HL-60/S4 (cell line): ENCODE measurements around the gene ATP2C2.
"Not testable (repeated sequence)": the region's sequence is repeated elsewhere in the genome, so short reads cannot be mapped to it uniquely, and the experiment has no call there.

Source experiments
- in situ Hi-C: fragments of 300-500 bp; cut with MboI; formaldehyde crosslinking; loops from 2 replicates; pipeline ENCODE4 v1.14.3; 2022; ENCODE audit warnings: low sequenced_read_pairs

The ATP2C2 gene, protein sequence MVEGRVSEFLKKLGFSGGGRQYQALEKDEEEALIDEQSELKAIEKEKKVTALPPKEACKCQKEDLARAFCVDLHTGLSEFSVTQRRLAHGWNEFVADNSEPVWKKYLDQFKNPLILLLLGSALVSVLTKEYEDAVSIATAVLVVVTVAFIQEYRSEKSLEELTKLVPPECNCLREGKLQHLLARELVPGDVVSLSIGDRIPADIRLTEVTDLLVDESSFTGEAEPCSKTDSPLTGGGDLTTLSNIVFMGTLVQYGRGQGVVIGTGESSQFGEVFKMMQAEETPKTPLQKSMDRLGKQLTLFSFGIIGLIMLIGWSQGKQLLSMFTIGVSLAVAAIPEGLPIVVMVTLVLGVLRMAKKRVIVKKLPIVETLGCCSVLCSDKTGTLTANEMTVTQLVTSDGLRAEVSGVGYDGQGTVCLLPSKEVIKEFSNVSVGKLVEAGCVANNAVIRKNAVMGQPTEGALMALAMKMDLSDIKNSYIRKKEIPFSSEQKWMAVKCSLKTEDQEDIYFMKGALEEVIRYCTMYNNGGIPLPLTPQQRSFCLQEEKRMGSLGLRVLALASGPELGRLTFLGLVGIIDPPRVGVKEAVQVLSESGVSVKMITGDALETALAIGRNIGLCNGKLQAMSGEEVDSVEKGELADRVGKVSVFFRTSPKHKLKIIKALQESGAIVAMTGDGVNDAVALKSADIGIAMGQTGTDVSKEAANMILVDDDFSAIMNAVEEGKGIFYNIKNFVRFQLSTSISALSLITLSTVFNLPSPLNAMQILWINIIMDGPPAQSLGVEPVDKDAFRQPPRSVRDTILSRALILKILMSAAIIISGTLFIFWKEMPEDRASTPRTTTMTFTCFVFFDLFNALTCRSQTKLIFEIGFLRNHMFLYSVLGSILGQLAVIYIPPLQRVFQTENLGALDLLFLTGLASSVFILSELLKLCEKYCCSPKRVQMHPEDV

DNA sequence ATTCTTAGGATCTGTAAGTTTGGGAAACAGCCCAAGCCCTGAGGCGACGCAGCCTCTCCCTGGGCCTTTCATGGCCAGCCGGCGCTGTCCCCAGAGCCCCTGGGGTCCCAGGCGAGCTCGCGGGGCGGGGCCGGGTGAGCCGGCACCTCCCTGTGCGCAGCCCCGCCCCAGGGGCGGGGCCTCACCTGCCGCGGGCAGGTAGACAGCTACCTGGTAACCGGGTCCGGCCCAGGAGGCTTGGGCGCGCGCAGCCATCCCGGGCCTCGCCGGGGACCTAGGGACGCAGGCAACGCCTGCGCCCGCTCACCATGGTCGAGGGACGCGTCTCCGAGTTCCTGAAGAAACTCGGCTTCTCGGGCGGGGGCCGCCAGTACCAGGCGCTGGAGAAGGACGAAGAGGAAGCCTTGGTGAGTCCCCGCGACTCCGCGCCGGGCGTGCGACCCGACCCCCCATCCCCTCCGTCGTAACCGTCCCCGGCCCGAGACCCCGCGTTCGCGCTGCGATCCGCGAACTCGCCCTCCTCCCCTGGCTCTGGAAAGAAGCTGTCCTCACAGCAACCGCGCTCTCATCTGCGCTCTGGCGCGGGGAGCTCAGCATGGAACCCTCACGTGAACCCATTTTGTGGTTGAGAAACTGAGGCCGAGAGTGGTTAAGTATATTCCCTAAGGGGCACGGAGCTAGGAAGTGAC, at the start of gene ATP2C2:
ATP2C2 (plus strand) TSS at position 231 of the 689 bp plus-strand sequence; CDS start at position 309, 78 bp downstream.
- in situ Hi-C loops, result no loop called here

DNA sequence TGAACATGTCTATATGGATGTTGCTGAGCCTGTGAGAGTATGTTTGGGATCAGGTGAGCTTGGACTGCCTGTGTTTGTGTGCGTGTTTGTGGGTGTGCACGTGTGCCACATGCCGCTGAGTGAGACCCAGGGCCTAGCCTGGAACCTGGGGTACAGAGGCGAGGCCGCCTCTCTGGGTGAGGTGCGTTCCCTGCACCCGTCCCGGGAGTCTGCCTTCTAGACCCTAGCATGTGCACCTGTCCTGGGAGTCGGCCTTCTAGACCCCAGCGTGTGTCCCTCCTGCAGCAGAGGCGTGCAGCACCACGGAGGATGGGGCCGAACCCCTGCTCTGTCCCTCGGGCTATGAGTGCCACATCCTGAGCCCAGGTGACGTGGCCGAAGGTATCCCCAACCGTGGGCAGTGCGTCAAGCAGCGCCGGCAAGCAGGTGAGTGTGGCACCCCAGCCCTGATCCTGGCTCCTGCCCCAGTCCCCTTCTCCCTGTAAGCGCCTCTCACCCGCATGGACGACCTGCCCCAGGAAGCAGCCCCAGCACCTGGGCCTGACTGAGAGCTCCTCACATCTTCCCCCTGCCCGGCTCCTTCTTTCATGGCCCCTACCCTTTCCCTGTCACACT, 49.1 kb upstream of the ATP2C2 start:
- in situ Hi-C loops, result no loop called here

DNA sequence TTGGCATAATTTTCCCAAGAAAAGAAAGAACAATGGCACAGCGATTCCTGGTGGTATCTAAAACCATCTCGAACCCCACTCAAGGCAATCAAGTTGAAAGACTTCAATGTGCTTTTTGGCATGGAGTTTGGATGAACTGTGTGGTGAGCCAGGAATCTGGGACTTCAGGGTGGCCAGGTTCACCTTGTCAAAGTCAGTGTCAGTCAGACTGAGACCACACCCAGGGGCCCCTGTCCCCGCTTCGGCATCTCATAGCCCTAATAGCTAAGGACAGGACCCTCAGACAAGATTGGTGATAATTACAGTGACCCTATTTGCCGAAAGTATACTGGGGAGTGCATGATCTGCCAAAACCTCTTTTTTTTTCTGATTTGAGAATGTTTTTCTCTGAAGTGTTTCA, 47.8 kb upstream of the ATP2C2 start:
- in situ Hi-C loops, result no loop called here

DNA sequence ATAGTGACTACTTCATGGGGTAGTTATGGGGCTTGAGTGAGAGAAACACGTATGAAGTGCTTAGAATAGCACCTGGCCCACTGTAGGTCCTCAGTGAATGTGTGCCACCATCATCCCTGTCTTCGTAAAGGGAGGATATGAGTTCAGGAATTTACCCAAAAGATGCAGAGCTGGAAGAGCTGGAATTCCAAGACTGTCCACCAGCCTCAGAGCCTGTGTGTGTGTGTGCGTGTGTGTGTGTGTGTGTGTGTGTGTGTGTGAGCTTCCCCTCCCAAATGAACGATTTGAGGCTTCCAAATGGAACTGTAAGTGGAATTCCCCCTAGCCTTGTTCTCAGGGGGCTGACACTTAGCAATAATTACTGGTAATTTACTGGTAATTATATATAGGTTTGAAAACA, 46.4 kb upstream of the ATP2C2 start:
- in situ Hi-C loops, result no loop called here

DNA sequence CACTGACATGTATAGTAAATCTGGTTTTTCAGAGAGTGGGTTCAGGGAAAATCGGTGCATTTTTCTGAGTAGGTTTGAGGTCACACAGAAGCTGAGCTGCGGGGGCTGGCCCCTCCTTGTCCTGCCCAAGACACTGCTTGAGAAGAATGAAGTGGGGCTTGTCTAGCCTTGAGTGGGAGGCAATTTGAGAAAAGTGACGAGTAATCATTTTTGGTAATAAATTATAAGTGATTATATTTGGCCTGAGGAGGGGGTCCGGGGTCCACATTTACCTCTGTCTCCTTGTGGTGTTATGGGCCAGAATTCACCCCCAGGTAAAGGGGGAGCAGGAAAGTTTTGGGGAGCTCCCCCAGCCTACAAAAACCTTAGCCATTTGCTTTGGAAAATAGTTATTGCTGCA, 45.6 kb upstream of the ATP2C2 start:
- in situ Hi-C loops, result no loop called here

DNA sequence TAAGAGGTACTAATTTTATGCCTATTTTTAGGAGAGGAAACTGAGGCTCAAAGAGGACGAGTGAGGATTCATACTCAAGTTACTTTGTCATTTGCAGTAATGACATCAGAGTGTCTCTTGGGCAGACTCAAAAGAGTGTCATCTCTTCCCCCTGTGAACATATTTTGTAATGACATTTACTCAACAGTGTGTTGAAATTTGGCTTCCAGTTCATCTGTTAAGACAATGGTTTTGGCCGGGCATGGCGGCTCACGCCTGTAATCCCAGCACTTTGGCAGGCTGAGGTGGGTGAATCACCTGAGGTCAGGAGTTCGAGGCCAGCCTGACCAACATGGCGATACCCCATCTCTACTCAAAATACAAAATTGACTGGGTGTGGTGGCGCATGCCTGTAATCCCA, 44.7 kb upstream of the ATP2C2 start:
- in situ Hi-C loops, result no loop called here

DNA sequence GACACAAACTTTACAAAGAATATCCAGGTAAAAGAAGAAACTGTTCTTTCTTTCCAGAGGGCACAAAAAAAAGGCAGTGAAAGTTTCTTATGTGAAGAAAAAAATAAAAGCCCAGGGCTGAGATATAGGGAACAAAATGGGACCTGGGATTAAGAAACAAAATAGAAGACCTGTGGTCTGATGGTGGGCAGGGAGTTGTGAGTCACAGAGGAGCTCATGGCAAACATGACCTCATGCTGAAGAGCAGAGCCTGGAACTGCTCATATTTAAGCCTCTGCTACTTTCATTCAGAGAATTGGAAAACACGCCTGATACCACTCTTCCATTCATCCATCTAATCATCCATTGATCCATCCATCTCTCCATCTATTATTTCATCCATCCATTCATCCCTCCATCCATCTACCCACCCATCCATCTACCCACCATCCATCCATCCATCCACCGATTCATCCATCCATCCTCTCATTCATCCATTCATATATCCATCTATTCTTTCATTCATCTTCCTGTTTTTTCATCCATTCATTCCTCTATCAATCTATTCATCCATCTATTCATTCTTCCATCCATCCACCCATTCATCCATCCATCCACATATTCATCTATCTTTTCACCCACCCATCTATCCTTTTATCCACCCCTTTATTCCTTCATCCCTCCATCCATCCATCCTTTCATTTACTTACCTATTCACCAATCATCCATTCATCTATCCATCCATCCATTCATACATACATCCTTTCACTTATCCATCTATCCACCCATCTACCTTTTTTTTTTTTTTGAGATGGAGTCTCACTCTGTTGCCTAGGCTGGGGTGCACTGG, 43.7 kb upstream of the ATP2C2 start:
- in situ Hi-C loops, result no loop called here

DNA sequence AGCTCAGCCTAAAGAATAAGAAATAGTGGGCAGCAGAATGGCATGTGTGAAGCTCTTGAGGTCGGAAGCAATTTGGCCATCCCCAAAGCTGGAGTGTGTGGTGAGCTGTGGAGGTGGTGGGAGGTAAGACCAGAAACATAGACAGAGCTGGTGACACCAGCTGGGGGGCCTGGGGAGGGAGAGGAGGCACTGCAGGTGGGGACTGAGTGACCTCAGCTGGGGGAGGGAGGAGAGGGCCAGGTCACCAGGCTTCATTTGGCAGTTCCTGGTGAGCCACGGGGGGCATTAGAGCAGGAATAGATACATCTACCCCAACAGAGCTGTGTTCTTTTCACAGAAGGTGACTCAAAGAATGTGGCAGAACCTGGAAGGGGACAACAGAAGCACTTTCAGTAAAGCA, 41.8 kb upstream of the ATP2C2 start:
- in situ Hi-C loops, result no loop called here

DNA sequence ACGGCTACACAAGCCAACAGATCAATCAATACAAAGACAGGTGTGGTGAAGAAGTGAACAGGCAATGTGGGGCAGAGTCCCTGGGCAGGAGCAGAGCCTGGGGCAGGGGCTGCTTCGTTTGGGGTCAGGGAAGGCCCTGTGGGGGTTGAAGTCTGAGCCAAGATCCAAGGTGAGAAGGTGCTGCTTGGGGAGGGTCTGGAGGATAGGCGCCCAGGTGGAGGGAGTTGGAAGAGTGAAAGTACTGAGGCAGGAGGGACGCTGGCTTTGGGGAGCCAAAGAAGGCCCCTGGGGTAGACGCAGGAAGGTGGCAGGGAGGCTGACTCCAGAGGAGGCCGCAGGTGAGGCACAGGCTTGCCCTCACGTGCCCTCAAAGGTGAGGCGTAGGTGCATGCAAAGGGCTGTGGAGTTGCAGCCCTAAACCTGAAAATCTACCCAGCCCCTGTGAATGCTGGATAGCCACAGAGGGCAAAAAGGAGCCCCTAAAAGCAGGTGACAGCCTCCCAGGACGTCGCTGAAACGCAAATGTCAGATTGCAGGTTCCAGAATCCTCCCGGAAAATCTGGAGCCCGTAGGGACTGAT, 40.3 kb upstream of the ATP2C2 start:
- in situ Hi-C loops, result no loop called here

DNA sequence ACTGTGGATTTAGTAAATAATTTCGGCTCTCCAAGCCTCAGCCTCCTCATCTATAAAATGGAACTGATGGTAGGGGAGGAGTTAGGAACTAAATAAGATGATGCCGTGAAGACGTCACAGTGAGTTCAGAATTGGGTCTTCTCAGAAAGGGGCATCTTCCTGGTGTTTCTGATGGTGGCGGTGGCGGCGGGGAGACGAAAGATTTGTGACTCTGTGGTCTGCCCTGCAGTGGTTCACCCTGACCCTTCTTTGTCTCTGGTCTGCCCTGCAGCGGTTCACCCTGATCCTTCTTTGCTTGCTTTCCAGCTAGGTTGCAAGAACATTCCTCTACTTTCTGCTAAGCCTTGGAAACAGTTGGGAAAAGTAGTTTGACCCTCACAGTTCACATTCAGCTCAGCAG, 39.3 kb upstream of the ATP2C2 start:
- in situ Hi-C loops, result no loop called here

DNA sequence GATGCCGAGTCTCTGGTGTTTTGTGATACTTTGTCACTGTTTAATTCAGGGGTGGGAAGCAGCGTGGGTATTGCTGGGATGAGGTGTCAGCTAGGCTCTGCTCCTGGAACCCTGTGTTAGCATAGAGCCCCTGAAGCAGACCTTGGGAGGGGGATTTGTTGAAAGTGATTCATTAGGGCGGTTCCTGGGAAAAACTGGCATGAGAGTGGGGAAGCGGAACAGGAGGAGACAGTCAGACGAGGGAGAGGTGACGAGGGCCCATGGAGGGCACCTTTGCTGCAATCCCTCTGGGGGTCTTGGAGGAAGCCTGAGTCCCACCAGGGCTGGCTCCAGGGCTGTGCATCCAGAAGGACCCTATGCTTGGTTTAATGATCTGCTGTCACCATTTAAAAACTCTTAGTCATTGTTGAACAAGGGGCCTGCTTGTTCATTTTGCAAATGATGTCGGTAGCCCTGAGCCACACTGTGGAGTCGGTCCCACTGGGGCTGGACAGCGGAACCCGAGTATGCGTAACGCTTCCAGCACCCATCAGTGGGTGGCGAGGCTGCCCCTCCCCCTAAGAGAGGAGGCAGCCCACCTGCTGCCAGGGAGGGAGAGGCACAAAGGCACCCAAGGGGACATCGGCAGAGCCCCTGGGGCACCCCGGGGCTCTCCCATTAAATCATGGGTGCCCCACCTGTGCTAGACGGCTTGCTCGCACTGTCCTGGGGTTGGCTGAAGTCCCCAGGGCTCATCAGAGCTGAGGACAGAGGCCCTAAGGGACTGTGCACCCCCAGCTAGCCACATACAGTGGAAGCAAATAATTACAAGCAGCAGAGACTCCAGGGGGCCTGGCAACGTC, 38.3 kb upstream of the ATP2C2 start:
- in situ Hi-C loops, result no loop called here

DNA sequence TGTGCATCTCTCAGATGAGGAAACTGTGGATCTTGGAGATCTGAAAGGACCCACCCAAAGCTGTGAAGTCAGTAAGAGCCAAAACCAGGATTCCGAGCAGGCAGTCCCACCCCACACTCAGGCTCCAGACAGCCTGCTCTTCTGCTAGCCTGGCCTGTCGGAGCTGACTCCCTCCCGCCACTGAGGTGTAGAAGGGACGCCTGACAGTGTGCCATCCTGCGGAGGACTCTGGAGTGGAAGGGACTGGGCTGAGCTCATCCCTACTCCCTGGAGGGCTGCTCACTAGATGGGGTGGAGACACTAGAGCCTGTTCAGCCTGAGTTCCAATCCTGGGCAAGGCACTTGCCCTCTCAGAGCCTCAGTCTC, 37.7 kb upstream of the ATP2C2 start:
- in situ Hi-C loops, result no loop called here

DNA sequence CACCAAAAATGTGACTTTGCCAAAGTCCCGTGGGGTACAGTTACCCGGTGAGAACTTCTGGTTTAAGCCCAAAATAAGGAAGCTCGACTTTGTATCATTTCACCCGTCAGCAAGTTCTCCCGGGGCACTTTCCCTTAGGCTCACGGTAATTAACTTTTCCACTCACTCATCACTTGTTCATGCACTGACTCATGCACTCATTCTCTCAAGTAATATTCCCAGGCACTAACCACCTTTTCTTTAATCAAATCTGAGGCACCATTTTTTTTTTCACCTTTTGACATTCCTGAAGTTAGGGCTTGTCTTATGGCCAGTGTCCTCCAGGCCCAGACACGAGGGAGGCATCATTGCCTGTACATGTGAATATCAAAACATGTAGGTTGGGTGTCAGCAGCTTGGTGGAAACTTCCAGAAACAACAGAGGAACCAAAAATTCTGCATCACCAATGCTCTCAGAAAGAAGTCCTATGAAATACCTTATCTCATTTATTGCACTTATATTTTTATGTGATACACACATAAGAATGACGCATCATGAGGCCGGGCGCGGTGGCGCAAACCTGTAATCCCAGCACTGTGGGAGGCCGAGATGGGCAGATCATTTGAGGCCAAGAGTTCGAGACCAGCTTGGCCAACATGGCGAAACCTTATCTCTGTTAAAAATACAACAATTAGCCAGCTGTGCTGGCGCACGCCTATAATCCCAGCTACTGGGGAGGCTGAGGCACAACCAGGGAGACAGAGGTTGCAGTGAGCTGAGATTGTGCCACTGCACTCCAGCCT, 36.1 kb upstream of the ATP2C2 start:
- in situ Hi-C loops, result no loop called here

DNA sequence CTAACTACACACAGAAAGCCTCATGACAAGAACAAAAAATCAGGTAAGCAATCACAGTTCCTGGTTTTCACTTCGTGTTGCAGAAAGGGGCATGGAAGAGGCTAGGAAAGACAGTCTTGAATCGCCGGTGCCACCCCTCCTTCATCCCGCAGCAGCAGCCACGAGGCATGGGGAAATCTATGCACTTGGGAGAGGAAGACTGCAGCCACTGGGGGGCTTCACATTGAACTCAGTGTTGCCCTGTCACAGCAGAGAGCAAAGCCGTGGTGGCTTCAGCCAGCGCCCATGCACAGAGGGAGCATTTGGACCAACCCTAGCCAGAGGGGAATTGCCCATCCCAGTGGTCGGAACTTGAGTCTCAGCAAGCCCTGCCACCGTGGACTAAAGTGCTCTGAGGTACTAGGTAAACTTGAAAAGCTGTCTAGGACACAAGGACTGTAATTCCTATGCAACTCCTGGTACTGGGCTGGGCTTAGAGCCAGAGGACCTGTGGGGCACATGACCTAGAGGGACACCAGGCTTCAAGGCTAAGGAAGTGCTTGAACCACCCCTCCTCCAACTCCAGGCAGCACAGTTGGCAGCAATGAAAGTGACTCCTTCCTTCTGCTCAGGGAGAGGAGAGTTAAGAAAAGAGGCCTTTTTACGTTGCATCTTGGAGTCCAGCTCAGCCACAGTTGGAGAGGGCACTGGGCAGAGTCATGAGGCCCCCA, 35.2 kb upstream of the ATP2C2 start:
- in situ Hi-C loops, result no loop called here

DNA sequence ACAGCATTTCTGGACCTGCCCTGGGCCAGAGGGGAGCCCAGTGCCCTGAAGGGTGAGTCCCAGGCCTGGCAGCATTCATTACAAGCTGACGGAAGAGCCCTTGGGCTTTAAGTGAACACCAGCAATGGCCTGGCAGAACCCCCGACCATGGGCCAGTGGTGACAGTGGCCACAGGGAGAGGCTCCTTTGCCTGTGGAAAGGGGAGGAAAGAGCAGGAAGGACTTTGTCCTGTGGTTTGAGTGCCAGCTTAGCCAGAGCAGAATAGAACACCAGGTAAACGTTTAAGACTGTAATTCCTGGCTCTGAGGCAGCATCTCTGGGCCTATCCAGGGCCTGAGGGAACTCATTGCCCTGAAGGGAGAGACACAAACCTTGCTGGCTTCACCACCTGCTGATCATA, 34.3 kb upstream of the ATP2C2 start:
- in situ Hi-C loops, result no loop called here

DNA sequence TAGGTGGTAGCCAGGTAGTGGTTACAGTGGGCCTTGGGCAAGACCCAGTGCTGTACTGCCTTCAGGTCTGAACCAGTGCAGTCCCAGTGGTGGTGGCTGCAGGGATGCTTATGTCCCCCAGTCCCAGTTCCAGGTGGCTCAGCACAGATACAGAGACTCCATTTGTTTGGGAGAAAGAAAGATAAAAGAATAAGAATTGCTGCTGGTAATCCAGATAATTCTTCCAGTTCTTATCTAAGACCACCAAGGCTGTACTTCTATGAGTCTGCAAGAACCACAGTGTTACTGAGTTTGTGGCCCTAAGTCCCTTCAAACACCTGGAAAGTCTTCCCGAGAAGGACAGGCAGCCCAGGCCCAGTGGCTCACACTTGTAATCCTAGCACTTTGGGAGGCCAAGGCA, 33.9 kb upstream of the ATP2C2 start:
- in situ Hi-C loops, result no loop called here

DNA sequence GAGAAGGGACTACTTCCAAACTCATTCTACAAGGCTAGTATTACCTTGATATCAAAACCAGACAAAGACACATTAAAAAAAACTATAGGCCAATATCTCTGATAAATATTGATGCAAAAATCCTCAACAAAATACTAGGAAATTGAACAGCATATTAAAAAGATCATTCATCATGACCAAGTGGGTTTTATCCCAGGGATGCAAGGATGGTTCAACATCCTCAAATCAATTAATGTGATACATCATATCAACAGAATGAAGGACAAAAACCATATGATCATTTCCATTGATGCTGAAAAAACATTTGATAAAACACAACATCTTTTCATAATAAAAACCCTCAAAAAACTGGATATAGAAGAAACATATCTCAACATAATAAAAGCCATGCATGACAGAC, 31.1 kb upstream of the ATP2C2 start:
- in situ Hi-C loops, result not testable (repeated sequence)

DNA sequence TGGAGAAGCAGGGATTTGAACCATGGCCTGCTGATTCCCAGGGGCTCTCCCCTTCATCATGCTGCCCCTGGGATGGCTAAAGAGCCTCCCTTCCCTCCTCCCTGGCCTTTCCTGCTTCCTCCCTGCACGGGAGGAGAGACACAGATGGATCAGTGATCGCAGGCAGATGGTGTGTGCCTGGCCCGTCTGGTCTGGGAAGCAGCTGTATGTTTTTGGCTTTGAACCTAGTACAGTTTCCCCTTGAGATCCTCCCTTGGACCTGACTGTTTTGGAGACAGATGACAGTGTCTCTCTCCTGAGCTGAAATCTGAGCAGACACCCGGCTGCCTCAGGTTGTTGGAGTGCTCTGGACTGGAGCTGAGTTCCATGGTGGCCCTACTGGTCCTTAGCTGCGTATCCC, 29.0 kb upstream of the ATP2C2 start:
- in situ Hi-C loops, result no loop called here
